Measurements from ENCODE around the gene CCN2. TPM values are rescaled to one million over a fixed set of nuclear protein-coding genes. Genes with fewer than 3 reads are reported as not detected.

Gene CCN2
- total RNA-seq, 1 experiment from 2014 or later, result 44.1 TPM

DNA sequence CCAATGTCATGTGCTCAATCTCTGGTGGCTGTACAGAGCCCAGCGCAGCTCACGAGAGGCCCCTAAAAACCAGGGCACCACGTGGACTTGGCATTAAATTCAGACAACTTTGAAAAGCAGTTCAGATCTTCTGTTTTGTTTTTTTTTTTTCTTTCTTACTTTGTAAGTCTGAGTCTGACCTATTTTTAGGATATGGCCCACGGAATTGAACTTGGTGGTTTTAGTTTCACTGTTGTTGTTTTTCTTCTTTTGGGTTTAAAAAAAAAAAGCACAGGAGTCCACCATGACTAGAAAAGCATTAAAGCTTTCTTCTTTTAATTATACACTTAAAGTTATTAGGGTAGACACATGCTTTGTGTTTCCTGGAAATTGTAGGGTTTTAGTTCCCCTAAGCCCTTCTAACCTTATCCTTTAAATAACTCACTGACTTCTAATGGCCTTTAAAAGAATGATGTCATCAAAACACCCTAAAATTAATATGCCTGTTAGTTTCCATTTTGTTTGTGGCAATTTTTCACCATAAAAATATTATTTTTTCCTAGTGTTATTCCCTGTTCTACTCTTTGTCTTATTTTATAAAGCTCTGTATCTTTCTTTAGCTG is 48.5 kb upstream of the CCN2 start:
- Histone ChIP-seq H2BK15ac (ENCODE audit: low read depth, low read length) (no peak overlapping the region), H2AFZ (ENCODE audit: low read length) (no peak overlapping the region), H3K56ac (ENCODE audit: insufficient read length, low read depth, low read length) (no peak overlapping the region), H3T11ph (ENCODE audit: low read length) (no peak overlapping the region), H3K23me2 (ENCODE audit: insufficient read length, low read depth, low read length, poor library complexity, severe bottlenecking) (no peaks in the 10 kb centered on the region), H3K9me3 (ENCODE audit: control insufficient read depth, low read depth, low read length) (peaks cover 7% of the 10 kb centered on the region), H2BK5ac (ENCODE audit: insufficient read length, low read length) (no peak overlapping the region), H2AK5ac (ENCODE audit: insufficient read length, low read length) (no peak overlapping the region), H4K8ac (replicated peaks; ENCODE audit: insufficient read length, low read depth, low read length) (no peak overlapping the region), H3K4ac (ENCODE audit: low read depth, low read length) (no peak overlapping the region), H3K79me1 (ENCODE audit: insufficient read depth, low read depth, low read length, poor library complexity, severe bottlenecking) (no peaks in the 10 kb centered on the region), H3K23ac (ENCODE audit: insufficient read length, low read depth, low read length) (no peak overlapping the region), H3K4me2 (ENCODE audit: insufficient read depth, insufficient read length, low read length) (no peak overlapping the region), H3K4me1 (ENCODE audit: insufficient read depth, low read length) (no peaks in the 10 kb centered on the region), H4K20me1 (ENCODE audit: control insufficient read depth, insufficient read depth, insufficient read length) (no peaks in the 10 kb centered on the region), H3K9ac (ENCODE audit: extremely low read depth, insufficient read length, low read length) (no peak overlapping the region), H4K5ac (ENCODE audit: insufficient read length, low read depth, low read length) (no peak overlapping the region), H3K27me3 (ENCODE audit: insufficient read depth, low read length) (no peaks in the 10 kb centered on the region; the same call in 1 of the 2 replicates), H4K91ac (ENCODE audit: insufficient read length, low read depth, low read length) (no peak overlapping the region), H3K18ac (ENCODE audit: insufficient read length, low read depth, low read length) (no peak overlapping the region), H2BK12ac (ENCODE audit: insufficient read length, low read depth, low read length) (no peak overlapping the region), H2BK20ac (ENCODE audit: low read depth, low read length, poor library complexity, severe bottlenecking) (no peak overlapping the region), H3K27ac (ENCODE audit: insufficient read length, low read depth, low read length) (no peak overlapping the region), H3K79me2 (ENCODE audit: insufficient read depth, low read length) (no peaks in the 10 kb centered on the region), H2BK120ac (ENCODE audit: low read depth, low read length, poor library complexity, severe bottlenecking) (no peak overlapping the region), H3K14ac (ENCODE audit: insufficient read depth, low read length) (no peak overlapping the region)
- Mint-ChIP-seq H3K36me3 (ENCODE audit: insufficient read depth in 1 of 3, low read depth in 3 of 3) (peaks cover 10 to 17% (median 16%) of the 10 kb centered on the region in 3 experiments), H3K4me1 (peaks cover 5 to 13% of the 10 kb centered on the region in 2 experiments), H3K4me3 (no peak overlapping the region), H3K27me3 (ENCODE audit: low read depth) (no peaks in the 10 kb centered on the region; the same call in 1 of the 2 replicates), H3K9me3 (peaks cover 13 to 14% of the 10 kb centered on the region in 2 experiments), H3K27ac (no peak overlapping the region)
- DNase-seq, result no peak
- TF ChIP-seq, protein P1, sequence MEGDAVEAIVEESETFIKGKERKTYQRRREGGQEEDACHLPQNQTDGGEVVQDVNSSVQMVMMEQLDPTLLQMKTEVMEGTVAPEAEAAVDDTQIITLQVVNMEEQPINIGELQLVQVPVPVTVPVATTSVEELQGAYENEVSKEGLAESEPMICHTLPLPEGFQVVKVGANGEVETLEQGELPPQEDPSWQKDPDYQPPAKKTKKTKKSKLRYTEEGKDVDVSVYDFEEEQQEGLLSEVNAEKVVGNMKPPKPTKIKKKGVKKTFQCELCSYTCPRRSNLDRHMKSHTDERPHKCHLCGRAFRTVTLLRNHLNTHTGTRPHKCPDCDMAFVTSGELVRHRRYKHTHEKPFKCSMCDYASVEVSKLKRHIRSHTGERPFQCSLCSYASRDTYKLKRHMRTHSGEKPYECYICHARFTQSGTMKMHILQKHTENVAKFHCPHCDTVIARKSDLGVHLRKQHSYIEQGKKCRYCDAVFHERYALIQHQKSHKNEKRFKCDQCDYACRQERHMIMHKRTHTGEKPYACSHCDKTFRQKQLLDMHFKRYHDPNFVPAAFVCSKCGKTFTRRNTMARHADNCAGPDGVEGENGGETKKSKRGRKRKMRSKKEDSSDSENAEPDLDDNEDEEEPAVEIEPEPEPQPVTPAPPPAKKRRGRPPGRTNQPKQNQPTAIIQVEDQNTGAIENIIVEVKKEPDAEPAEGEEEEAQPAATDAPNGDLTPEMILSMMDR (conservative IDR thresholded peaks at IDR 0.05), result no peak
- WGBS (ENCODE audit: extremely low coverage, insufficient read length, low lambda C conversion rate), result no CpG with 5 or more reads among the region's 4 CpGs

Data from H9 (cell line).